Frontal cortex (tissue), 4 donors: ENCODE measurements around the gene SCUBE1. TPM values are rescaled to one million over a fixed set of nuclear protein-coding genes. Genes with fewer than 3 reads are reported as not detected.
A peak's percentile ranks its signal among the peaks of the same experiment; 100 is the strongest.
"Not testable (repeated sequence)": the region's sequence is repeated elsewhere in the genome, so short reads cannot be mapped to it uniquely, and the experiment has no call there.

Source experiments
- DNase-seq, 2 donors: peaks; one replicate each; pipeline ENCODE4 v3.0.0; 2012; ENCODE audit warnings: low spot score in 2 of 2
- FAIRE-seq: peaks from 2 replicates; lab custom pipeline; 2012; peaks lifted over from hg19 to GRCh38; lab: Jason Lieb, UNC
- total RNA-seq: library from RNA; depleted of rRNA; stranded (reverse); fragments of >200 nt; gene quantifications from one replicate; pipeline ENCODE4 v1.2.3, GENCODE V29; 2014
- donor health status: control.
- donor health status: control.
- donor health status: control.

SCUBE1 gene
- total RNA-seq, 1 donor from 2014 or later: 26.1 TPM

- no peak for DNase-seq
- FAIRE-seq: no peak
These were observed 20.4 kb upstream of the SCUBE1 start for GRCh38 chr22:43363315-43364168.

- DNase-seq (no peak), FAIRE-seq (no peak)
These were observed 17.4 kb upstream of the SCUBE1 start for GRCh38 chr22:43360576-43360975.

GRCh38 chr22:43356881-43357280 lies 13.7 kb upstream of the SCUBE1 start:
- DNase-seq: no peak
- FAIRE-seq: no peak

GRCh38 chr22:43355688-43356087 lies 12.5 kb upstream of the SCUBE1 start:
- FAIRE-seq, DNase-seq: not testable (repeated sequence)

- DNase-seq (no peak), FAIRE-seq (no peak)
These were observed 8.8 kb upstream of the SCUBE1 start for GRCh38 chr22:43351966-43352345.

- FAIRE-seq (no peak), DNase-seq (no peak)
These were observed 6.5 kb upstream of the SCUBE1 start for GRCh38 chr22:43349636-43350035.

- FAIRE-seq (no peak), DNase-seq (peak in 1 of 2 donors; percentile 57)
These were observed 3.4 kb upstream of the SCUBE1 start for GRCh38 chr22:43346521-43346929.

- no peak for DNase-seq
- no peak for FAIRE-seq
These were observed 2.7 kb upstream of the SCUBE1 start for GRCh38 chr22:43345761-43346301.

- FAIRE-seq (no peak), DNase-seq (no peak)
These were observed 2.2 kb upstream of the SCUBE1 start for GRCh38 chr22:43345356-43345755.

- DNase-seq: no peak
- no peak for FAIRE-seq
These were observed 1.3 kb upstream of the SCUBE1 start for GRCh38 chr22:43344520-43344787.

- no peak for FAIRE-seq
- DNase-seq: peak in 1 of 2 donors; percentile 54
These were observed 723 bp upstream of the SCUBE1 start for GRCh38 chr22:43343670-43344519.

- FAIRE-seq: no peak
- DNase-seq: no peak
These were observed 568 bp downstream of the SCUBE1 start for GRCh38 chr22:43342347-43343261.

GRCh38 chr22:43341565-43341964 lies 1.6 kb downstream of the SCUBE1 start:
- DNase-seq (no peak), FAIRE-seq (no peak)

GRCh38 chr22:43338766-43339345 lies 4.3 kb downstream of the SCUBE1 start:
- FAIRE-seq: no peak
- DNase-seq: no peak

- FAIRE-seq: no peak
- no peak for DNase-seq
These were observed 5.2 kb downstream of the SCUBE1 start for GRCh38 chr22:43337946-43338345.

GRCh38 chr22:43337385-43337784 lies 5.8 kb downstream of the SCUBE1 start:
- no peak for FAIRE-seq

GRCh38 chr22:43334378-43334777 lies 8.8 kb downstream of the SCUBE1 start:
- FAIRE-seq (no peak), DNase-seq (no peak)

More at GRCh38 chr22:43337385-43337784, 5.8 kb downstream of the SCUBE1 start:
- DNase-seq: no peak

- DNase-seq (no peak), FAIRE-seq (no peak)
These were observed 9.2 kb downstream of the SCUBE1 start for GRCh38 chr22:43333978-43334377.

- DNase-seq (no peak), FAIRE-seq (no peak)
These were observed 10.0 kb downstream of the SCUBE1 start for GRCh38 chr22:43333156-43333555.
